ENCODE measurements around the gene TIMELESS.

DNA sequence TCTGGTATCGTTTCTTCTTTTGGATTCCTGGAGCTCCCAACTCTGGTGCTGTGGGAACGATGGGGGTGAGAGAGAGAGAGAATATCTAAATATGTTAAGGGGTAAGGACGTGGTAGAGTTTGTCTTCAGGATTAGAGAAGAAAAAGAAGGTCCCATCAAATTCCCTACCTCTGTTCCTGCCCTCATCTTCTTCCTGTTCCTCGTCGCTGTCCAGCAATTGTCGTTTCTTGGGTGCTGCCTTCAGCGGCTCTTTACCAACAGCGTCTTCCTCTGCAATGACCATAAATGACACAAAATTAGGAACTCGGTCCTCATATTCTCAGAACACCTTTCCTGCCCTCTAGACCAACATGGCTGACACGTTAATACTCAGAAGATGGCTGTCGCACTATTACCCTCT, 31.5 kb downstream of the TIMELESS start:
- TF ChIP-seq SMC3 (IDR thresholded peaks at IDR 0.05; ENCODE audit: borderline replicate concordance, low read length) (no peak), BRCA1 (IDR thresholded peaks at IDR 0.05; ENCODE audit: low read depth, low read length) (no peak), GABPA (IDR thresholded peaks at IDR 0.05; ENCODE audit: low read depth) (no peak), TCF7 (IDR thresholded peaks at IDR 0.05; ENCODE audit: borderline replicate concordance) (no peak), POLR2A (IDR thresholded peaks at IDR 0.05; ENCODE audit: low read depth, low read length) (no peak), USF1 (IDR thresholded peaks at IDR 0.05; ENCODE audit: borderline replicate concordance, extremely low read length, insufficient read depth, low read depth, low read length) (no peak), ZNF274 (IDR thresholded peaks at IDR 0.05; ENCODE audit: insufficient read depth, insufficient read length) (no peak)

All from GM12878 (cell line).